GM13976 (cell line): ENCODE measurements around the gene HES3.

Experiments
- DNase-seq: peaks from one replicate; pipeline ENCODE4 v3.0.0; 2012; ENCODE audit warnings: low spot score
- CTCF ChIP-seq: IDR thresholded peaks from 2 replicates; pipeline ENCODE4 v1.5.1; 2012; ENCODE audit warnings: borderline replicate concordance, mild to moderate bottlenecking; ENCODE audit not compliant: insufficient read depth; ENCODE audit errors: extremely low read depth, missing control alignments, control extremely low read depth
- in situ Hi-C: fragments of 300-500 bp; cut with MboI; formaldehyde crosslinking; loops from one replicate; pipeline ENCODE4 v1.12.0; 2022; ENCODE audit warnings: low sequenced_read_pairs, mixed read lengths, inconsistent platforms; ENCODE audit not compliant: unreplicated experiment

HES3 gene

DNA sequence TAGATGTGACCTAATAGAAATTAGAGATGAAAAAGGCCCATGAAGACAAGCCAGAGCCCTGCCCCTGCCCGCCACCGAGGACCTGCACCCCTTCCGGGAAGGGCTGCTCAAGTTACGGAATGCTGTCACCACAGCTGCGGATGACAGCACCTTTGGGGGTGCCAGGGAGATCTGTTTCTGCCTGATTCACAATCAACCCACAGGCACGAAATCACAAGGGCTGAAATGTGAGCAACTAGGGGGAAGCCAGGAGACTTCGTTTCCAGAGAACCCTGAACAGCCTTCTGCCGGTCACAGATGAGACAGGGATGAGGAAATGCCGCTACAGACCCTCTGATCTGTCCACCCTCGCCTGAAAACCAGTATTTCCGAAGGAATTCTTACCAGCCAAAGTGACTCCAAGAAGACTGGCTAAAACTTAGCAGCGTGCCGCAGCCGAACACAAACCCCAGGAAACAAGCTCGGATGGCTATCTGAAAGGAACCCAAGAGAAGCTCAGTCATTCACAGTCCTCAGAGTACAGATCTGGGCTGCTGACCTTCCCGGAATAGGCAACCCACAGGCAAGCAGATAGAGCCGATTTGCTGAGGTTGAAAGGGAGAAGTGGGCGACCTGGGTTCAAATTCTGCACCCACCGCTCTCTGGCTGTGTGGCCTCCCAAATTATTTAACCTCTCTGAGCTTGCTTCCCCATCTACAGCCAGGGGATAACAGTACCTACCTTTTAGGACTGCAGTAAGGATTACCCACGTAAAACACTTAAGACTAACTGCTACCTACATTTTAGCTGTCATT is 9.3 kb upstream of the HES3 start:
- no peak for DNase-seq
- in situ Hi-C loops = no loop called here
- no peak for TF ChIP-seq CTCF

DNA sequence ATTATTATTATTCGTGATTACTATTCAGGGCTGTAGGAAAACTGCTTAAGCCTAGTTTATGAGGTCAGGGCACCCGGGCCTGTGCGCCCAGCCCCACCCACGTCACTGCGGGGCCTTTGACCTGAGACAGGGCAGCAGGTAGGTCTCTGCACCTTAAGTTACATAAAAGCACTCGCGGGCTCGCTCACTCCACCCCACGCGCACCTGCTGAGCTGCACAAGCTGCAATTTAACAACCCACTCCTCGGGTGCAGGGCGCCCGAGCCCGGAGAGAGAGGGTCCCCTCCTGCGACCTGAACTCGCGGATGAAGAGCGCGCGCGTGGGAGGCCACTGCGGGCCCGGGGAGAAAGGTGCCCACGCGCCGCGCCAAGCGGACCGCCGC is 8.7 kb upstream of the HES3 start:
- in situ Hi-C loops = no loop called here
- DNase-seq = no peak
- no peak for TF ChIP-seq CTCF

DNA sequence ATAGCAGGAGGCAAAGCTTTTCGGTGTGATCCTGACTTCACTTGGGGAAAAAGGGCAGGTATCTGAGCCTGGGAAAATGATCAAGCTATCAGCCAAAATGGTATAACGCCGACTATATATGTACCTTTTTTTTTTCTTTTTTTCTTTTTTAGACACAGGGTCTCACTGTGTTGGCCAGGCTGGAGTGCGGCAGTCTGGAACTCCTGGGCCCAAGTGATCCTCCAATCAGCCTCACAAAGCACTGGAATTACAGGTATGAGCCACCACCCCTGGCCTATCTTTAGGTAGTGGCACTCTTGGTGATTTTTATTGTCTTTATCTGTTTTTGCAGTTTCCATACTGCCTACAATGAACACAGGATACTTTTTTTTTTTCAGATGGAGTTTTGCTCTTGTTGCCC is 6.9 kb upstream of the HES3 start:
- no peak for TF ChIP-seq CTCF
- in situ Hi-C loops = no loop called here
- no peak for DNase-seq

- in situ Hi-C loops = no loop called here
- no peak for TF ChIP-seq CTCF
- no peak for DNase-seq
Observed at GRCh38 chr1:6239213-6239752, 4.7 kb upstream of the HES3 start.

GRCh38 chr1:6239950-6240768 is 3.8 kb upstream of the HES3 start:
- TF ChIP-seq CTCF = no peak
- no peak for DNase-seq
- in situ Hi-C loops = no loop called here

- in situ Hi-C loops = no loop called here
- DNase-seq = no peak
- no peak for TF ChIP-seq CTCF
Observed at GRCh38 chr1:6241107-6241886, 2.7 kb upstream of the HES3 start.
